Measurements from ENCODE around the gene NEGR1. TPM values are rescaled to one million over a fixed set of nuclear protein-coding genes. Genes with fewer than 3 reads are reported as not detected.

The NEGR1 gene
- total and polyA plus RNA-seq, 2 donors (not counting 3 experiments of a cell fraction or from before 2014, with no cell fraction given) = 6.8 to 21.8 TPM

- POLR2A ChIA-PET = no interaction called here
- dilution Hi-C loops (cut with MboI; ENCODE audit: extremely low pct_ligation_motif_present, low sequenced_read_pairs) = no loop called here
- intact Hi-C loops (cut with micrococcal nuclease) = loop anchor here (5.0 kb wide), 1 partner anchor 171 kb away; the partner anchor contains the start of gene NEGR1
- DNase-seq (ENCODE audit: low read depth, low spot score) (peak; percentile 47), FAIRE-seq (peak; percentile 64)
- no TSS peak for BruUV-seq (replicated peaks)
- Histone ChIP-seq H3K27me3 (ENCODE audit: control insufficient read depth in 2 of 2, insufficient read depth in 2 of 2, low read length in 2 of 2) (no peaks in the 10 kb centered on the region), H3K79me2 (ENCODE audit: control insufficient read depth, insufficient read depth, low read length) (no peaks in the 10 kb centered on the region), H3K36me3 (ENCODE audit: control insufficient read depth in 2 of 2, extremely low read depth in 1 of 2, insufficient read depth in 2 of 2, low read length in 2 of 2) (no peaks in the 10 kb centered on the region), H3K9me1 (replicated peaks; ENCODE audit: control insufficient read depth, extremely low read depth, insufficient read depth, low read length) (no peaks in the 10 kb centered on the region), H3K9me3 (replicated peaks; ENCODE audit: control insufficient read depth, insufficient read depth, low read length) (no peaks in the 10 kb centered on the region), H3K4me1 (ENCODE audit: control insufficient read depth, extremely low read depth, insufficient read depth, low read length) (peaks cover 10% of the 10 kb centered on the region), H3K27ac (ENCODE audit: insufficient read depth, low read depth, low read length) (peak overlapping the region; percentile 32), H2AFZ (ENCODE audit: low read depth, low read length) (peak overlapping the region; percentile 13), H4K20me1 (replicated peaks; ENCODE audit: control insufficient read depth, extremely low read depth, insufficient read depth, low read length) (no peaks in the 10 kb centered on the region), H3K4me3 (replicated peaks in 1 of 3; ENCODE audit: insufficient read depth in 1 of 3, low read depth in 1 of 3, low read length in 3 of 3) (no peak overlapping the region), H3K4me2 (ENCODE audit: insufficient read depth, low read length) (peak overlapping the region; percentile 45), H3K9ac (replicated peaks; ENCODE audit: extremely low read depth, insufficient read depth, low read length) (no peak overlapping the region)
- CTCF ChIA-PET = interaction anchor here (1.4 kb wide), 2 partner anchors 55 to 74 kb away, joined by 3 read pairs; no protein-coding TSS in a partner anchor
- TF ChIP-seq GATA2 (IDR thresholded peaks at IDR 0.05; ENCODE audit: insufficient read depth, insufficient read length, low read depth, low read length) = peak; percentile 38
- TF ChIP-seq JUN (IDR thresholded peaks at IDR 0.05; ENCODE audit: borderline replicate concordance, insufficient read depth, insufficient read length, low read depth) = no peak
- TF ChIP-seq, protein P1, sequence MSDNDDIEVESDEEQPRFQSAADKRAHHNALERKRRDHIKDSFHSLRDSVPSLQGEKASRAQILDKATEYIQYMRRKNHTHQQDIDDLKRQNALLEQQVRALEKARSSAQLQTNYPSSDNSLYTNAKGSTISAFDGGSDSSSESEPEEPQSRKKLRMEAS (IDR thresholded peaks at IDR 0.05; ENCODE audit: insufficient read depth, insufficient read length) = no peak
- TF ChIP-seq EZH2 (IDR thresholded peaks at IDR 0.05; ENCODE audit: borderline replicate concordance, low read depth, low read length, severe bottlenecking) = no peak
- TF ChIP-seq MYC (IDR thresholded peaks at IDR 0.05; ENCODE audit: low read depth, low read length) = no peak
- no peak for TF ChIP-seq POLR2A (IDR thresholded peaks at IDR 0.05; ENCODE audit: low read depth, low read length)
- no peak for TF ChIP-seq CTCF (IDR thresholded peaks at IDR 0.05; ENCODE audit: extremely low read depth in 1 of 2, insufficient read depth in 1 of 2, low read depth in 1 of 2, low read length in 2 of 2)
- TF ChIP-seq FOS (IDR thresholded peaks at IDR 0.05; ENCODE audit: borderline replicate concordance, insufficient read depth, low read length) = peak; percentile 61
- peak; percentile 36 for TF ChIP-seq POLR2AphosphoS5 (IDR thresholded peaks at IDR 0.05; ENCODE audit: insufficient read depth, low read depth, low read length)
These were observed 170.7 kb downstream of the NEGR1 start for GRCh38 chr1:72111662-72112061.
